GM12878 (cell line): ENCODE measurements around the gene PITPNC1. TPM values are rescaled to one million over a fixed set of nuclear protein-coding genes. Genes with fewer than 3 reads are reported as not detected.

Experiments used
- ATAC-seq: fragments of 200-7000 bp; cut with Tn5 transposase; 3 replicates; pipeline ENCODE4 v1.9.1; 2020; ENCODE audit warnings: mild to moderate bottlenecking, moderate library complexity
- BruUV-seq: library from RNA; stranded (reverse); fragments of 400-500 nt; replicated peaks from 2 replicates; lab custom pipeline; 2021; lab: Mats Ljungman, UMichigan
- CTCF ChIA-PET: fragments of 300-600 bp; sonication (Branson Sonifier 250); formaldehyde crosslinking; extraction: SDS; loops from one replicate; lab custom pipeline; 2021; ENCODE audit warnings: inconsistent platforms; lab: Yijun Ruan, JAX
- POLR2A ChIA-PET: fragments of 350-600 bp; formaldehyde crosslinking; extraction: SDS; loops from one replicate; lab custom pipeline; 2021; ENCODE audit warnings: inconsistent platforms; lab: Charles Lee
- RAD21 ChIA-PET: fragments of 300-600 bp; sonication (Branson Sonifier 250); formaldehyde crosslinking; loops from one replicate; lab custom pipeline; 2023; ENCODE audit warnings: antibody characterized with exemption; ENCODE audit not compliant: unreplicated experiment; lab: Charles Lee
- SMC1A ChIA-PET: fragments of 300-600 bp; sonication (Branson Sonifier 250); formaldehyde crosslinking; loops from one replicate; lab custom pipeline; 2023; ENCODE audit not compliant: unreplicated experiment, uncharacterized antibody; lab: Charles Lee
- DNase-seq: peaks from one replicate; pipeline ENCODE4 v3.0.0-alpha.2; 2011; ENCODE audit warnings: low read depth, low spot score
- FAIRE-seq: peaks from 3 replicates; lab custom pipeline; 2011; peaks lifted over from hg19 to GRCh38; lab: Jason Lieb, UNC
- H2AFZ ChIP-seq: 2 replicates; pipeline ENCODE4 v1.6.0; 2011; ENCODE audit warnings: low read depth, low read length, control low read depth; ENCODE audit not compliant: control insufficient read depth
- H3K27ac ChIP-seq: 2 replicates; pipeline ENCODE4 v1.5.1; 2011; ENCODE audit warnings: control low read depth; ENCODE audit not compliant: control insufficient read depth, insufficient read depth
- H3K27me3 ChIP-seq, 2 experiments: replicated peaks in 1 of 2; 2 replicates each; pipeline versions ENCODE4 v1.6.0 to v1.6.1; 2011; ENCODE audit warnings: low read length in 1 of 2; ENCODE audit not compliant: control insufficient read depth in 2 of 2, insufficient read depth in 2 of 2
- H3K36me3 ChIP-seq, 2 experiments: 2 replicates each; pipeline ENCODE4 v1.5.1; 2011; ENCODE audit warnings: low read length in 1 of 2; ENCODE audit not compliant: control insufficient read depth in 2 of 2, insufficient read depth in 2 of 2
- H3K4me1 ChIP-seq: 2 replicates; pipeline ENCODE4 v1.6.1; 2011; ENCODE audit warnings: mild to moderate bottlenecking, low read length, moderate library complexity, mixed read lengths; ENCODE audit not compliant: control insufficient read depth, insufficient read depth
- H3K4me2 ChIP-seq: 2 replicates; pipeline ENCODE4 v1.6.0; 2011; ENCODE audit warnings: control low read depth; ENCODE audit not compliant: control insufficient read depth, insufficient read depth
- H3K4me3 ChIP-seq: fragments of 200-600 bp; sonication (generic); 2 replicates; pipeline ENCODE4 v1.5.1; 2016
- H3K79me2 ChIP-seq: 2 replicates; pipeline ENCODE4 v1.6.0; 2011; ENCODE audit warnings: low read length; ENCODE audit not compliant: control insufficient read depth, insufficient read depth
- H3K9ac ChIP-seq: 2 replicates; pipeline ENCODE4 v1.8.0; 2011; ENCODE audit warnings: low read length, control low read depth, mixed read lengths; ENCODE audit not compliant: control insufficient read depth, insufficient read depth
- H3K9me3 ChIP-seq: replicated peaks from 3 replicates; pipeline ENCODE4 v1.5.1; 2011; ENCODE audit warnings: mild to moderate bottlenecking, low read length; ENCODE audit not compliant: control insufficient read depth, insufficient read depth
- H4K20me1 ChIP-seq: 2 replicates; pipeline ENCODE4 v1.6.0; 2011; ENCODE audit not compliant: control insufficient read depth, insufficient read depth
- BCL3 ChIP-seq: IDR thresholded peaks from 2 replicates; pipeline ENCODE4 v1.6.1; 2011; ENCODE audit warnings: borderline replicate concordance, low read depth, mild to moderate bottlenecking, moderate library complexity, low read length; ENCODE audit not compliant: insufficient read depth, poor library complexity, severe bottlenecking
- POU2F2 ChIP-seq: IDR thresholded peaks from 3 replicates; pipeline ENCODE4 v1.6.1; 2011; ENCODE audit warnings: low read depth, mild to moderate bottlenecking, low read length, borderline replicate concordance
- TCF7 ChIP-seq: IDR thresholded peaks from 2 replicates; pipeline ENCODE4 v1.6.1; 2014; ENCODE audit warnings: antibody characterized with exemption, borderline replicate concordance
- WGBS: methylation state at CpG from one replicate; pipeline ENCODE4 v1.1.6; 2016; ENCODE audit warnings: low lambda C conversion rate; ENCODE audit not compliant: insufficient replicate concordance, insufficient coverage; ENCODE audit errors: missing lambda C conversion rate; 5-methylcytosine and 5-hydroxymethylcytosine counted together
- in situ Hi-C: fragments of 300-500 bp; cut with MboI; formaldehyde crosslinking; loops from 9 replicates; pipeline ENCODE4 v1.14.3; 2018; ENCODE audit warnings: mixed read lengths
- intact Hi-C: fragments of 100-400 bp; cut with micrococcal nuclease; formaldehyde crosslinking; loops from one replicate; pipeline ENCODE4 v1.14.2; 2022; ENCODE audit not compliant: unreplicated experiment
- polyA plus RNA-seq, 11 experiments: library from polyadenylated mRNA; depleted of rRNA in 4 of 11; unstranded in 6 of 11; stranded (reverse) in 5 of 11; fragments of >200 nt; fragmentation: Nextera tagmentation in 4 of 11; fragmentation: Illumina TruSeq in 1 of 11; extraction: Ambion mirVana in 4 of 11; extraction: Trizol in 1 of 11; gene quantifications; 1 replicate in 1 of 11; 2 replicates in 10 of 11; pipeline versions ENCODE4 v1.2.1 to v1.2.3, GENCODE V29; 2011 to 2016; ENCODE audit warnings: inconsistent platforms in 2 of 11, missing spikeins in 2 of 11, low read depth in 1 of 11
- total RNA-seq, 4 experiments: library from RNA; depleted of rRNA in 3 of 4; stranded (reverse); fragments of >200 nt in 3 of 4; fragmentation: Illumina TruSeq in 1 of 4; extraction: Trizol in 1 of 4; gene quantifications; 2 replicates each; pipeline versions ENCODE4 v1.2.1 to v1.2.3, GENCODE V29; 2013 to 2021
- TF ChIP-seq, protein P1 (sequence below): fragments of 450-650 bp; IDR thresholded peaks from 2 replicates; pipeline ENCODE4 v1.6.1; 2017; ENCODE audit warnings: antibody characterized with exemption, mild to moderate bottlenecking, moderate library complexity
- TF ChIP-seq, protein P2 (sequence below): IDR thresholded peaks from 2 replicates; pipeline ENCODE4 v1.6.1; 2012; ENCODE audit warnings: low read depth, low read length, improper control_type of control experiment
- TF ChIP-seq, protein P3 (sequence below): fragments of 450-650 bp; IDR thresholded peaks from 2 replicates; pipeline ENCODE4 v1.6.1; 2016; ENCODE audit warnings: mild to moderate bottlenecking, moderate library complexity, borderline replicate concordance

Gene PITPNC1
- total and polyA plus RNA-seq, 10 of the 15 experiments (the other 5 are each of a cell fraction or from before 2014, with no cell fraction given): 12.2 to 62.4 (median 47.3) TPM

DNA sequence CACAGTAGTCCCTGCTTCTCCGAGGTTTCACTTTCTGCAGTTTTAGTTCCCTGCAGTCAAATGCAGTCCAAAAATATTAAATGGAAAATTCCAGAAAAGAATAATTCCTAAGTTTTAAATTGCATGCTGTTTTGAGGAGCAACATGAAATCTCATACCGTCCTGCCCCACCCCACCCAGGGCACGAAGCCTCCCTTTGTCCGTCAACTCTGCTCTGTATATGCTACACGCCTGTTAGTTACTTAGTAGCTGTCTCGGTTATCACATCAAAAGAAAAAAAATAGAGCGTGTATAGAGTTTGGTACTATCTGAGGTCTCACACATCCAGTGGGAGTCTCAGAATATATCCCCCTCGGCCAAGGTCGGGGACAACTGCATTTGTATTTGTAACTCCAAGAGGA lies 211.2 kb downstream of the PITPNC1 start (continued):
- no peak for TF ChIP-seq TCF7

- ATAC-seq: peak; percentile 88
- in situ Hi-C loops (no loop called here), intact Hi-C loops (loop anchor here (1.0 kb wide), 1 partner anchor 15 kb away; no protein-coding TSS in a partner anchor)
- peak overlapping the region; percentile 82 for H3K27ac ChIP-seq
- ChIA-PET POLR2A (interaction anchor here (0.7 to 4.0 kb wide), 9 partner anchors 8 to 218 kb away, joined by 3 to 39 read pairs (median 4); no protein-coding TSS in a partner anchor), RAD21 (interaction anchor here (1.1 to 5.7 kb wide), 12 partner anchors 9 to 216 kb away, joined by 3 to 80 read pairs (median 6); no protein-coding TSS in a partner anchor), SMC1A (interaction anchor here (1.1 to 5.1 kb wide), 18 partner anchors 8 to 233 kb away, joined by 3 to 62 read pairs (median 8); no protein-coding TSS in a partner anchor), CTCF (interaction anchor here (0.7 to 6.1 kb wide), 19 partner anchors 9 to 219 kb away, joined by 3 to 47 read pairs (median 9); no protein-coding TSS in a partner anchor)
- H3K4me1 ChIP-seq: peaks cover 20% of the 10 kb centered on the region
- FAIRE-seq: peak; percentile 92
- H3K36me3 ChIP-seq: no peaks in the 10 kb centered on the region; a peak in 1 of 4 replicates
- peaks cover 1% of the 10 kb centered on the region; the same call in 1 of the 3 replicates for H3K9me3 ChIP-seq
- H3K9ac ChIP-seq: peak overlapping the region; percentile 28
- H2AFZ ChIP-seq: peak overlapping the region; percentile 71
- H4K20me1 ChIP-seq: no peaks in the 10 kb centered on the region
- DNase-seq: peak; percentile 82
- H3K79me2 ChIP-seq: no peaks in the 10 kb centered on the region; the same call in 1 of the 2 replicates
- WGBS: 21% methylated on average over 7 of the region's 7 CpGs
- H3K4me3 ChIP-seq: no peak overlapping the region
- peak overlapping the region; percentile 62 for H3K4me2 ChIP-seq
- BruUV-seq: no TSS peak
- H3K27me3 ChIP-seq: no peaks in the 10 kb centered on the region
- TF ChIP-seq, protein P1, sequence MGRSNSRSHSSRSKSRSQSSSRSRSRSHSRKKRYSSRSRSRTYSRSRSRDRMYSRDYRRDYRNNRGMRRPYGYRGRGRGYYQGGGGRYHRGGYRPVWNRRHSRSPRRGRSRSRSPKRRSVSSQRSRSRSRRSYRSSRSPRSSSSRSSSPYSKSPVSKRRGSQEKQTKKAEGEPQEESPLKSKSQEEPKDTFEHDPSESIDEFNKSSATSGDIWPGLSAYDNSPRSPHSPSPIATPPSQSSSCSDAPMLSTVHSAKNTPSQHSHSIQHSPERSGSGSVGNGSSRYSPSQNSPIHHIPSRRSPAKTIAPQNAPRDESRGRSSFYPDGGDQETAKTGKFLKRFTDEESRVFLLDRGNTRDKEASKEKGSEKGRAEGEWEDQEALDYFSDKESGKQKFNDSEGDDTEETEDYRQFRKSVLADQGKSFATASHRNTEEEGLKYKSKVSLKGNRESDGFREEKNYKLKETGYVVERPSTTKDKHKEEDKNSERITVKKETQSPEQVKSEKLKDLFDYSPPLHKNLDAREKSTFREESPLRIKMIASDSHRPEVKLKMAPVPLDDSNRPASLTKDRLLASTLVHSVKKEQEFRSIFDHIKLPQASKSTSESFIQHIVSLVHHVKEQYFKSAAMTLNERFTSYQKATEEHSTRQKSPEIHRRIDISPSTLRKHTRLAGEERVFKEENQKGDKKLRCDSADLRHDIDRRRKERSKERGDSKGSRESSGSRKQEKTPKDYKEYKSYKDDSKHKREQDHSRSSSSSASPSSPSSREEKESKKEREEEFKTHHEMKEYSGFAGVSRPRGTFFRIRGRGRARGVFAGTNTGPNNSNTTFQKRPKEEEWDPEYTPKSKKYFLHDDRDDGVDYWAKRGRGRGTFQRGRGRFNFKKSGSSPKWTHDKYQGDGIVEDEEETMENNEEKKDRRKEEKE: no peak
- TF ChIP-seq BCL3 (peak; percentile 98), POU2F2 (peak; percentile 54; the same call in 1 of the 3 replicates)
- TF ChIP-seq, protein P2, sequence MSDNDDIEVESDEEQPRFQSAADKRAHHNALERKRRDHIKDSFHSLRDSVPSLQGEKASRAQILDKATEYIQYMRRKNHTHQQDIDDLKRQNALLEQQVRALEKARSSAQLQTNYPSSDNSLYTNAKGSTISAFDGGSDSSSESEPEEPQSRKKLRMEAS: peak; percentile 40; the same call in 1 of the 2 replicates
- TF ChIP-seq, protein P3, sequence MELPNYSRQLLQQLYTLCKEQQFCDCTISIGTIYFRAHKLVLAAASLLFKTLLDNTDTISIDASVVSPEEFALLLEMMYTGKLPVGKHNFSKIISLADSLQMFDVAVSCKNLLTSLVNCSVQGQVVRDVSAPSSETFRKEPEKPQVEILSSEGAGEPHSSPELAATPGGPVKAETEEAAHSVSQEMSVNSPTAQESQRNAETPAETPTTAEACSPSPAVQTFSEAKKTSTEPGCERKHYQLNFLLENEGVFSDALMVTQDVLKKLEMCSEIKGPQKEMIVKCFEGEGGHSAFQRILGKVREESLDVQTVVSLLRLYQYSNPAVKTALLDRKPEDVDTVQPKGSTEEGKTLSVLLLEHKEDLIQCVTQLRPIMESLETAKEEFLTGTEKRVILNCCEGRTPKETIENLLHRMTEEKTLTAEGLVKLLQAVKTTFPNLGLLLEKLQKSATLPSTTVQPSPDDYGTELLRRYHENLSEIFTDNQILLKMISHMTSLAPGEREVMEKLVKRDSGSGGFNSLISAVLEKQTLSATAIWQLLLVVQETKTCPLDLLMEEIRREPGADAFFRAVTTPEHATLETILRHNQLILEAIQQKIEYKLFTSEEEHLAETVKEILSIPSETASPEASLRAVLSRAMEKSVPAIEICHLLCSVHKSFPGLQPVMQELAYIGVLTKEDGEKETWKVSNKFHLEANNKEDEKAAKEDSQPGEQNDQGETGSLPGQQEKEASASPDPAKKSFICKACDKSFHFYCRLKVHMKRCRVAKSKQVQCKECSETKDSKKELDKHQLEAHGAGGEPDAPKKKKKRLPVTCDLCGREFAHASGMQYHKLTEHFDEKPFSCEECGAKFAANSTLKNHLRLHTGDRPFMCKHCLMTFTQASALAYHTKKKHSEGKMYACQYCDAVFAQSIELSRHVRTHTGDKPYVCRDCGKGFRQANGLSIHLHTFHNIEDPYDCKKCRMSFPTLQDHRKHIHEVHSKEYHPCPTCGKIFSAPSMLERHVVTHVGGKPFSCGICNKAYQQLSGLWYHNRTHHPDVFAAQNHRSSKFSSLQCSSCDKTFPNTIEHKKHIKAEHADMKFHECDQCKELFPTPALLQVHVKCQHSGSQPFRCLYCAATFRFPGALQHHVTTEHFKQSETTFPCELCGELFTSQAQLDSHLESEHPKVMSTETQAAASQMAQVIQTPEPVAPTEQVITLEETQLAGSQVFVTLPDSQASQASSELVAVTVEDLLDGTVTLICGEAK: no peak
Observed at GRCh38 chr17:67594115-67594880, 217.2 kb downstream of the PITPNC1 start.
